Smooth muscle cell (in vitro differentiated cells): ENCODE measurements around the gene SLC25A22. TPM values are rescaled to one million over a fixed set of nuclear protein-coding genes. Genes with fewer than 3 reads are reported as not detected.

ENCODE experiments used
- DNase-seq: peaks from one replicate; lab custom pipeline; 2025; ENCODE audit not compliant: unreplicated experiment; lab: John Stamatoyannopoulos, UW
- H2AFZ ChIP-seq: fragments of 200-600 bp; sonication (generic); 2 replicates; pipeline ENCODE4 v1.6.0; 2016; ENCODE audit warnings: antibody characterized with exemption, low read depth, mild to moderate bottlenecking
- H3F3A ChIP-seq: fragments of 200-600 bp; sonication (generic); 2 replicates; pipeline ENCODE4 v1.6.0; 2017; ENCODE audit warnings: antibody characterized with exemption, low read depth
- H3K27ac ChIP-seq: fragments of 200-600 bp; sonication (generic); 2 replicates; pipeline ENCODE4 v1.5.1; 2016; ENCODE audit warnings: low read depth, mild to moderate bottlenecking
- H3K27me3 ChIP-seq: fragments of 200-600 bp; sonication (generic); 2 replicates; pipeline ENCODE4 v1.6.1; 2016; ENCODE audit warnings: low read depth, mild to moderate bottlenecking
- H3K36me3 ChIP-seq: fragments of 200-600 bp; sonication (generic); 2 replicates; pipeline ENCODE4 v1.5.1; 2016; ENCODE audit warnings: low read depth
- H3K4me1 ChIP-seq: fragments of 200-600 bp; sonication (generic); 2 replicates; pipeline ENCODE4 v1.5.1; 2016; ENCODE audit warnings: low read depth
- H3K4me2 ChIP-seq: fragments of 200-600 bp; sonication (generic); 2 replicates; pipeline ENCODE4 v1.6.0; 2016; ENCODE audit warnings: mild to moderate bottlenecking
- H3K4me3 ChIP-seq: fragments of 200-600 bp; sonication (generic); 2 replicates; pipeline ENCODE4 v1.5.1; 2016; ENCODE audit warnings: mild to moderate bottlenecking
- H3K79me2 ChIP-seq: fragments of 200-600 bp; sonication (generic); 2 replicates; pipeline ENCODE4 v1.6.0; 2016; ENCODE audit warnings: low read depth, mild to moderate bottlenecking
- H3K9ac ChIP-seq: fragments of 200-600 bp; sonication (generic); 2 replicates; pipeline ENCODE4 v1.6.0; 2016; ENCODE audit warnings: low read depth
- H3K9me3 ChIP-seq: fragments of 200-600 bp; sonication (generic); replicated peaks from 2 replicates; pipeline ENCODE4 v1.5.1; 2016; ENCODE audit warnings: low read depth
- H4K20me1 ChIP-seq: fragments of 200-600 bp; sonication (generic); 2 replicates; pipeline ENCODE4 v1.6.0; 2016; ENCODE audit warnings: low read depth
- WGBS: methylation state at CpG from one replicate; pipeline ENCODE4 v1.1.7; 2016; ENCODE audit warnings: low lambda C conversion rate; 5-methylcytosine and 5-hydroxymethylcytosine counted together
- polyA plus RNA-seq: library from polyadenylated mRNA; unstranded; fragments of >200 nt; fragmentation: Nextera tagmentation; extraction: Ambion mirVana; gene quantifications from 2 replicates; pipeline ENCODE4 v1.2.1, GENCODE V29; 2016
- total RNA-seq: library from RNA; depleted of rRNA; stranded (reverse); fragments of >200 nt; gene quantifications from 2 replicates; pipeline ENCODE4 v1.2.3, GENCODE V29; 2014
- TF ChIP-seq, protein P1 (sequence below): fragments of 200-600 bp; sonication (generic); IDR thresholded peaks from 2 replicates; pipeline ENCODE4 v1.5.1; 2017; ENCODE audit warnings: borderline replicate concordance, mild to moderate bottlenecking, antibody characterized with exemption; ENCODE audit not compliant: insufficient read depth, poor library complexity, severe bottlenecking

Gene SLC25A22
- total and polyA plus RNA-seq, 2 experiments from 2014 or later = 6.9 to 25.2 TPM

DNA sequence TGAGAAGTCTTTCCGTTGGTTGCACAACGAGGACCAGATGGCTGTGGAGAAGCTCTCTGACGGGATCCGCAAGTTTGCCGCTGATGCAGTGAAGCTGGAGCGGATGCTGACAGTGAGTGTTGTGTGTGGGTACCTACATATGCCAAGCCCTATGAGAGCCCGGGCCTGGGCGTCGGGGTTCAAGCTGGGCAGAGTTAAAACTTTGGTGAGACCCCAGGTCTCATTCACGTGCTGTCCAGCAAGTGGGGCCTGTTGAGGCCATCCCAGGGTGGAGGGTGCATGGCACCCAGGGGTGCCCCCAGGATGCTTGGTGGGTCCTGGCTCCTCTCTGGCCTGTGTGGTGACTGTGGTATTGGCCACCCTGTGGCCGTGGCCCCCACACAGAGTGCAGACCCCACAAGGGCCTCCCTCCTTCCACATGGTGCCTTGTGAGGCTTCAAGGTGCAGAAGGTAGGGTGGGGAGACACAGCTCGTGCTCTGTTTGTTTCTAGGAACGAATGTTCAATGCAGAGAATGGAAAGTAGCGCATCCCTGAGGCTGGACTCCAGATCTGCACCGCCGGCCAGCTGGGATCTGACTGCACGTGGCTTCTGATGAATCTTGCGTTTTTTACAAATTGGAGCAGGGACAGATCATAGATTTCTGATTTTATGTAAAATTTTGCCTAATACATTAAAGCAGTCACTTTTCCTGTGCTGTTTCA lies 33.6 kb downstream of the SLC25A22 start:
- H4K20me1 ChIP-seq = peaks cover 69% of the 10 kb centered on the region
- DNase-seq = no peak
- H3K9me3 ChIP-seq = no peaks in the 10 kb centered on the region
- peaks cover 16% of the 10 kb centered on the region for H3F3A ChIP-seq
- H3K27ac ChIP-seq = no peak overlapping the region
- H3K4me1 ChIP-seq = no peaks in the 10 kb centered on the region
- WGBS = 97% methylated on average over 18 of the region's 18 CpGs
- H3K4me2 ChIP-seq = no peak overlapping the region
- H3K79me2 ChIP-seq = no peaks in the 10 kb centered on the region
- TF ChIP-seq, protein P1, sequence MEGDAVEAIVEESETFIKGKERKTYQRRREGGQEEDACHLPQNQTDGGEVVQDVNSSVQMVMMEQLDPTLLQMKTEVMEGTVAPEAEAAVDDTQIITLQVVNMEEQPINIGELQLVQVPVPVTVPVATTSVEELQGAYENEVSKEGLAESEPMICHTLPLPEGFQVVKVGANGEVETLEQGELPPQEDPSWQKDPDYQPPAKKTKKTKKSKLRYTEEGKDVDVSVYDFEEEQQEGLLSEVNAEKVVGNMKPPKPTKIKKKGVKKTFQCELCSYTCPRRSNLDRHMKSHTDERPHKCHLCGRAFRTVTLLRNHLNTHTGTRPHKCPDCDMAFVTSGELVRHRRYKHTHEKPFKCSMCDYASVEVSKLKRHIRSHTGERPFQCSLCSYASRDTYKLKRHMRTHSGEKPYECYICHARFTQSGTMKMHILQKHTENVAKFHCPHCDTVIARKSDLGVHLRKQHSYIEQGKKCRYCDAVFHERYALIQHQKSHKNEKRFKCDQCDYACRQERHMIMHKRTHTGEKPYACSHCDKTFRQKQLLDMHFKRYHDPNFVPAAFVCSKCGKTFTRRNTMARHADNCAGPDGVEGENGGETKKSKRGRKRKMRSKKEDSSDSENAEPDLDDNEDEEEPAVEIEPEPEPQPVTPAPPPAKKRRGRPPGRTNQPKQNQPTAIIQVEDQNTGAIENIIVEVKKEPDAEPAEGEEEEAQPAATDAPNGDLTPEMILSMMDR = no peak
- no peak overlapping the region for H3K4me3 ChIP-seq
- no peaks in the 10 kb centered on the region for H3K27me3 ChIP-seq
- peaks cover 6% of the 10 kb centered on the region for H3K36me3 ChIP-seq
- no peak overlapping the region for H3K9ac ChIP-seq
- no peak overlapping the region for H2AFZ ChIP-seq

DNA sequence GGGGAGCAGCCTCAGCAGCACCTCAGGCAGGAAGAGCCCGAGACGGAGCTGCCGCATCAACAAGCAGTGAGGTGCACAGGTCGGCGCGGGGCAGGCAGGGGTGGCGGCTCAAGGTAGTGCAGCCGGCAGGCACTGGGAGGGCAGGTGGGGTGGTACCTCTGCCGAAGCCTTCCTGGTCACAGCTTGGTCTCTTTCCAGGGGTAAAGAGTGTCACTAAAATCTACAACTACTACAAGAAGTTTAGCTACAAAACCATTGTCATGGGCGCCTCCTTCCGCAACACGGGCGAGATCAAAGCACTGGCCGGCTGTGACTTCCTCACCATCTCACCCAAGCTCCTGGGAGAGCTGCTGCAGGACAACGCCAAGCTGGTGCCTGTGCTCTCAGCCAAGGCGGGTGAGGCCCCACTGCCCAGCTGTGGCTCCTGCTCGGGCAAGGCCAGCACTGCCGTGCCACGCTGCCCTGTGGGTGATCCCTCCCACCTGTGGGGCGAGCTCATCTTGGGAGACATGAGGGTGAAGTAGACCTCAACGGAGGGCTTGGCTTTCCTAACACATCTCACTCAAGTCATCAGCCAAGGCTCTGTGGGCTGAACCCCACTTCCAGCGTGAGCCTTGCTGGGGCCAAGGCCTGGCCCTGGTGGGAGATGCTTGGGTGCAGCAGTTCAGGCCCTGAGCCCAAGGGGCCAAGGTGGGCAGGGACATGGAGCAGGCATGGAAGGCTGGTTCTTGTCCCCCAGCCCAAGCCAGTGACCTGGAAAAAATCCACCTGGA lies 34.3 kb downstream of the SLC25A22 start:
- peaks cover 16% of the 10 kb centered on the region for H3F3A ChIP-seq
- DNase-seq = no peak
- H3K4me1 ChIP-seq = no peaks in the 10 kb centered on the region
- H3K27ac ChIP-seq = no peak overlapping the region
- H3K36me3 ChIP-seq = peaks cover 6% of the 10 kb centered on the region
- TF ChIP-seq, protein P1 = no peak
- peaks cover 62% of the 10 kb centered on the region for H4K20me1 ChIP-seq
- no peaks in the 10 kb centered on the region for H3K9me3 ChIP-seq
- WGBS = 95% methylated on average over 22 of the region's 22 CpGs
- H3K4me2 ChIP-seq = no peak overlapping the region
- no peak overlapping the region for H2AFZ ChIP-seq
- no peaks in the 10 kb centered on the region for H3K27me3 ChIP-seq
- H3K4me3 ChIP-seq = no peak overlapping the region
- H3K79me2 ChIP-seq = no peaks in the 10 kb centered on the region
- no peak overlapping the region for H3K9ac ChIP-seq

DNA sequence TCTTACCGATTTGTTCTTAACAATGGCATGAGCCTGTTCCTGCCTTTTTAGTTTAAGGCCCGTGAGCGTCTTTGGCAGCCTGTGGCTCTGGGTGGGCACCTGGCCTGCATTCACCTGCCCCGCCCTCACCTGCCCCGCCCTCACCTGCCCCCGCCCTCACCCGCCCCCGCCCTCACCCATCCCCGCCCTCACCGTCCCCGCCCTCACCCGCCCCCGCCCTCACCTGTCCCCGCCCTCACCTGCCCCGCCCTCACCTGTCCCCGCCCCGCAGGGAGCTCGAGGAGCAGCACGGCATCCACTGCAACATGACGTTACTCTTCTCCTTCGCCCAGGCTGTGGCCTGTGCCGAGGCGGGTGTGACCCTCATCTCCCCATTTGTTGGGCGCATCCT lies 35.0 kb downstream of the SLC25A22 start:
- DNase-seq = no peak
- no peaks in the 10 kb centered on the region for H3K4me1 ChIP-seq
- H3K36me3 ChIP-seq = peaks cover 6% of the 10 kb centered on the region
- no peak overlapping the region for H3K27ac ChIP-seq
- H3K9me3 ChIP-seq = no peaks in the 10 kb centered on the region
- H3F3A ChIP-seq = peaks cover 16% of the 10 kb centered on the region
- no peaks in the 10 kb centered on the region for H3K27me3 ChIP-seq
- H3K79me2 ChIP-seq = no peaks in the 10 kb centered on the region
- no peak overlapping the region for H3K4me2 ChIP-seq
- no peak overlapping the region for H3K9ac ChIP-seq
- no peak overlapping the region for H3K4me3 ChIP-seq
- TF ChIP-seq, protein P1 = no peak
- no peak overlapping the region for H2AFZ ChIP-seq
- WGBS = 60% methylated on average over 14 of the region's 24 CpGs
- peaks cover 59% of the 10 kb centered on the region for H4K20me1 ChIP-seq
